Ovary (tissue), 9 donors: ENCODE measurements around the gene TASOR2. TPM values are rescaled to one million over a fixed set of nuclear protein-coding genes. Genes with fewer than 3 reads are reported as not detected.

Source experiments
- DNase-seq, 5 donors: peaks; one replicate each; pipeline ENCODE4 v3.0.0-alpha.2; 2019 to 2020
- H3K27ac ChIP-seq, 2 donors: fragments of 200-600 bp; one replicate each; pipeline versions ENCODE4 v1.5.1 to v1.8.0; 2019 to 2022
- H3K27me3 ChIP-seq: fragments of 200-600 bp; one replicate; pipeline ENCODE4 v1.8.0; 2022
- H3K36me3 ChIP-seq: fragments of 200-600 bp; sonication (generic); one replicate; pipeline ENCODE4 v1.5.1; 2019
- H3K4me1 ChIP-seq: one replicate; pipeline ENCODE4 v1.8.1; 2013; ENCODE audit warnings: mild to moderate bottlenecking, moderate library complexity; ENCODE audit not compliant: insufficient read depth
- H3K4me3 ChIP-seq: fragments of 200-600 bp; sonication (generic); one replicate; pipeline ENCODE4 v1.5.1; 2017
- H3K9me3 ChIP-seq, 2 donors: fragments of 200-600 bp in 1 of 2; sonication (generic) in 1 of 2; one replicate each; pipeline versions ENCODE4 v1.5.1 to v1.8.1; 2013 to 2019; ENCODE audit warnings: mild to moderate bottlenecking in 1 of 2, moderate library complexity in 1 of 2
- EP300 ChIP-seq: sonication (generic); formaldehyde crosslinking; IDR thresholded peaks from one replicate; pipeline ENCODE4 v1.6.1; 2017; ENCODE audit warnings: antibody characterized with exemption
- POLR2A ChIP-seq: fragments of 450-650 bp; IDR thresholded peaks from one replicate; pipeline ENCODE4 v1.6.1; 2017; ENCODE audit warnings: antibody characterized with exemption, mild to moderate bottlenecking, moderate library complexity
- WGBS, 3 donors: extraction: QIAGEN DNeasy Blood & Tissue Kit in 1 of 3; methylation state at CpG; one replicate each; pipeline versions ENCODE4 v1.1.5 to v1.1.7; 2013 to 2017; 5-methylcytosine and 5-hydroxymethylcytosine counted together
- intact Hi-C, 4 donors: fragments of 100-400 bp; cut with DNase I; formaldehyde crosslinking; loops; one replicate each; pipeline versions ENCODE4 v1.11.0 to v1.15.1; 2022 to 2023
- polyA plus RNA-seq, 2 donors: library from polyadenylated mRNA; stranded (reverse); fragments of 200-250 nt in 1 of 2; fragments of 350-450 nt in 1 of 2; fragmentation: Illumina TruSeq in 1 of 2; extraction: RNeasy Lipid Tissue Mini Kit (QIAGEN cat#74804) in 1 of 2; gene quantifications; one replicate each; pipeline ENCODE4 v1.2.3, GENCODE V29; 2013 to 2014
- total RNA-seq, 7 donors: library from RNA; depleted of rRNA in 2 of 7; stranded (reverse); fragments of >200 nt in 2 of 7; fragmentation: NEBNext Ultra II Directional in 3 of 7; extraction: Animal tissue kit (Norgen Biotek cat#: 25700) in 3 of 7; gene quantifications; one replicate each; pipeline versions ENCODE4 v1.1.0 to v1.2.4, GENCODE V29; 2016 to 2023
- TF ChIP-seq, protein P1 (sequence below), 3 donors: fragments of 450-650 bp in 2 of 3; fragments of 200-600 bp in 1 of 3; IDR thresholded peaks; one replicate each; pipeline versions ENCODE4 v1.5.1 to v1.8.0; 2016 to 2022; ENCODE audit warnings: antibody characterized with exemption in 3 of 3, mild to moderate bottlenecking in 1 of 3
- donor health status: DM: no; HTN: no; CAD: no; lungs with moderate emphysema.
- donor health status: DM: no; HTN: no; CAD: no.
- donor health status: Bipolar disorder and iron deficiency.
- donor health status: DM: yes; HTN: yes; CAD: no.
- donor health status: DM: no; HTN: no; CAD: no.
- donor health status: DM: yes; HTN: yes; CAD: no.

Gene TASOR2
- total and polyA plus RNA-seq, 9 donors = 9.3 to 91.2 (median 67.6) TPM

DNA sequence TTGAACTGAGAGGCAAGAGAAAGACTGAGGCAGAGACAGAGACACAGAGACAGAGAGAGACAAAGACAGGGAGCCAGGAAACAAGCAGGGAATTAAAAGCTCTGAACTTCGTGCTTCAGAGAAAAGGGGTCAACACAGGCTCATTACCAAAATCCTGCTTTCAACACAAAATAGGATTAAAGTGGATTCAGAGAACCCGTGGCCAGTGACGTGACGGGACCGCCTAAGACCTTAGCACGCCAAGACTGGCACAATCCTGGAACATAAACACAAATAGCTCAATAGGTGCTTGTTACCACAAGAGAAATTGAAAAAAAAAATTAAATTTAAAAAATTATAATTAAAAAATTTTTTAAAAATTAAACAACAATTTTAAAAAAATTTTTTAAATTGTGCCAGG lies 39.7 kb upstream of the TASOR2 start:
- TF ChIP-seq EP300 (no peak), POLR2A (no peak)
- TF ChIP-seq, protein P1, sequence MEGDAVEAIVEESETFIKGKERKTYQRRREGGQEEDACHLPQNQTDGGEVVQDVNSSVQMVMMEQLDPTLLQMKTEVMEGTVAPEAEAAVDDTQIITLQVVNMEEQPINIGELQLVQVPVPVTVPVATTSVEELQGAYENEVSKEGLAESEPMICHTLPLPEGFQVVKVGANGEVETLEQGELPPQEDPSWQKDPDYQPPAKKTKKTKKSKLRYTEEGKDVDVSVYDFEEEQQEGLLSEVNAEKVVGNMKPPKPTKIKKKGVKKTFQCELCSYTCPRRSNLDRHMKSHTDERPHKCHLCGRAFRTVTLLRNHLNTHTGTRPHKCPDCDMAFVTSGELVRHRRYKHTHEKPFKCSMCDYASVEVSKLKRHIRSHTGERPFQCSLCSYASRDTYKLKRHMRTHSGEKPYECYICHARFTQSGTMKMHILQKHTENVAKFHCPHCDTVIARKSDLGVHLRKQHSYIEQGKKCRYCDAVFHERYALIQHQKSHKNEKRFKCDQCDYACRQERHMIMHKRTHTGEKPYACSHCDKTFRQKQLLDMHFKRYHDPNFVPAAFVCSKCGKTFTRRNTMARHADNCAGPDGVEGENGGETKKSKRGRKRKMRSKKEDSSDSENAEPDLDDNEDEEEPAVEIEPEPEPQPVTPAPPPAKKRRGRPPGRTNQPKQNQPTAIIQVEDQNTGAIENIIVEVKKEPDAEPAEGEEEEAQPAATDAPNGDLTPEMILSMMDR (IDR thresholded peaks at IDR 0.05) = no peak
- no peaks in the 10 kb centered on the region for H3K27me3 ChIP-seq
- H3K4me1 ChIP-seq = peaks cover 5% of the 10 kb centered on the region
- intact Hi-C loops = loop anchor here in 1 of 4 donors (2.0 kb wide), 1 partner anchor 18 kb away; no protein-coding TSS in a partner anchor
- no peak overlapping the region for H3K27ac ChIP-seq
- H3K9me3 ChIP-seq = no peaks in the 10 kb centered on the region
- 90 to 97% (median 94%) methylated on average over 6 of the region's 6 CpGs for WGBS, 3 donors
- no peak for DNase-seq
- no peak overlapping the region for H3K4me3 ChIP-seq
- no peaks in the 10 kb centered on the region for H3K36me3 ChIP-seq

DNA sequence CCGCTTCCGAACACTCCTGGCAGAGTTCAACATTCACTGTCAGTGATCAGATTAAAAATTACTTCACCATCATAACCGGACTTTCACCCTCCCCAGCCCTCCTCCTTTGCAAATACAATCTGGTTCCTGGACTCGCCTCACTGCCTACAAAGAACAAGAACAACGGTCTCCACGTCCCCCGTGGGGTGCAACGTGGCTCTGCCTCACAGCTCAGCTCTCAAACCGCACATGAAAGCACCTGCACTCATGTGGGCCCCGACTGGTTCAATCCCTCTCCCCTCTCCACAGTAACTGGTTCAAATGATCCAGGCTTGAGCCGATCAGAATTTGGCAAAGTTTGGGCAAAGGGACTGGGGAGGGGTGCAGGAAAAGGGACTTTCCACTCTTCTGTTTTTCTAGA lies 39.3 kb upstream of the TASOR2 start:
- Histone ChIP-seq H3K36me3 (no peaks in the 10 kb centered on the region), H3K4me3 (no peak overlapping the region), H3K4me1 (peaks cover 5% of the 10 kb centered on the region), H3K27ac (peak overlapping the region in 1 of 2 donors; percentile 16), H3K27me3 (no peaks in the 10 kb centered on the region), H3K9me3 (no peaks in the 10 kb centered on the region)
- TF ChIP-seq, protein P1 (IDR thresholded peaks at IDR 0.05) = no peak
- TF ChIP-seq POLR2A = no peak
- TF ChIP-seq EP300 = no peak
- no peak for DNase-seq
- WGBS, 3 donors = 68 to 83% (median 82%) methylated on average over 11 of the region's 11 CpGs
- intact Hi-C loops = loop anchor here in 1 of 4 donors (2.0 kb wide), 1 partner anchor 19 kb away; no protein-coding TSS in a partner anchor

DNA sequence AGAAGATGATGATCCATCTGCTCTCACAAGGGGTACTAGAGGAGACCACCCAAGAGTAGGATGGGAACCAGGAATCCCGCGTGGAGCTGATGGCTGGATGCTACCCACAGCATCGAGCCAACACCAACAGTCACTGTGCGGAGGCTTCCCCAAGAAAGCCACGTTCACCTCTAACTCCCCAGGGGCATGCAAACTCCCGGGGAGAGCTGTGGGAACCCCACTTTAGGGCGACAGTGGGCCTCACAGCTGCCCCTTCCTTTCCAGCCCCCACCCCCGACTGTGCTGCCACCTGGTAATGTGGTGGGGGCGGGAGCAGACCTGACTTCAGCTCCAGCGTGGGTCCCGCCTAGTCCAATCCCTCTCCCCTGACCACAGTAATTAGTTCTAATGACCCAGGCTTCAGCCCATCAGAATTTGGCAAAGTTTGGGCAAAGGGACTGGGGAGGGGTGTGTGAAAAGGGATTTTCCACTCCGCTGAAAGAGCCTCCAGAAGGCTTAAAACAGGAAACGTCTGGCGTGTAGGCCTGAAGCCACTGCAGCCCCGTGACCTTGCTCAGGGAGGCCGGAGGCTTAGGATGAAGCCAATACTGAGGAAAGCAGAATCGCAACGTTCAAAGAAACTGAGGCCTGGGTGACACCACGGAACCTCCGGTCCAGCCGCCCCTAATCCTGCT lies 38.6 kb upstream of the TASOR2 start:
- no peaks in the 10 kb centered on the region for H3K27me3 ChIP-seq
- no peak for DNase-seq
- 69 to 72% (median 70%) methylated on average over 20 to 21 of the region's 21 CpGs for WGBS, 3 donors
- H3K4me1 ChIP-seq = peaks cover 6% of the 10 kb centered on the region
- TF ChIP-seq POLR2A (no peak), EP300 (no peak)
- TF ChIP-seq, protein P1 (IDR thresholded peaks at IDR 0.05) = no peak
- intact Hi-C loops = loop anchor here in 1 of 4 donors (2.0 kb wide), 1 partner anchor 19 kb away; no protein-coding TSS in a partner anchor
- no peak overlapping the region for H3K4me3 ChIP-seq
- no peaks in the 10 kb centered on the region for H3K36me3 ChIP-seq
- H3K27ac ChIP-seq = peak overlapping the region; percentile 16 to 38
- H3K9me3 ChIP-seq = no peaks in the 10 kb centered on the region

DNA sequence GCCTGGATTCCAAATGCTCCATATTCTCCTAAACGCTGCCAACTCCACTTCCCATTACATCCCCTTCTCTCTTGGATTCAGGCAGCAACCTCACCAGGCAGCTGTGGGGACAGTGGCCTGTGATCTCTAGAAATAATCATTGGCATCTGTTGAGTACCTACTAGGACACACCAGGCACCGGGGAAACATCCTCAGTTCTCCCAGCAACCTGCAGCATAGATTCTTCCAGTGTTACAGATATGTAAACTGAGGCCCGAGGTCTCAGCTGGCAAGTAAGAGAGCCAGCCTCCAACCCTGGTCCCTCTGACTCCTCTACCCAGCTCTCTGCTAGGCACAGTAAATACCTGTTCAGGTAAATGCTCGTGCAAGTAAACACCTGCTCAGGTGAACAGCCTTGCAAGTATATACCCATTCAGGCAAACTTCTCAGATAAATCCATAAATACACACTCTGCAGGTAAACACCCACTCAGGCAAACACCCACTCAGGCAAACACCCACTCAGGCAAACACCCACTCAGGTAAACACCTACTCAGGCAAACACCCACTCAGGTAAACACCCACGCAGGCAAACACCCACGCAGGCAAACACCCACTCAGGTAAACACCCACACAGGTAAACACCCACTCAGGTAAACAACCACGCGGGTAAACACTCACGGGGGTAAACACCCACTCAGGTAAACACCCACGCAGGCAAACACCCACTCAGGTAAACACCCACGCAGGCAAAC lies 37.0 kb upstream of the TASOR2 start:
- DNase-seq = no peak
- Histone ChIP-seq H3K4me3 (no peak overlapping the region), H3K36me3 (no peaks in the 10 kb centered on the region), H3K9me3 (no peaks in the 10 kb centered on the region), H3K27me3 (no peaks in the 10 kb centered on the region), H3K27ac (no peak overlapping the region), H3K4me1 (peaks cover 17% of the 10 kb centered on the region)
- WGBS, 3 donors = 83 to 96% (median 88%) methylated on average over 11 of the region's 11 CpGs
- intact Hi-C loops = no loop called here
- TF ChIP-seq, protein P1 (IDR thresholded peaks at IDR 0.05) = no peak
- TF ChIP-seq POLR2A (no peak), EP300 (no peak)
